NCI-H526 (cell line): ENCODE data around the gene FKBP1B.
"Not testable (repeated sequence)": the region's sequence is repeated elsewhere in the genome, so short reads cannot be mapped to it uniquely, and the experiment has no call there.

Experiments
- DNase-seq, 2 experiments: peaks; one replicate each; lab custom pipeline; 2025; lab: John Stamatoyannopoulos, UW

The FKBP1B gene

DNA sequence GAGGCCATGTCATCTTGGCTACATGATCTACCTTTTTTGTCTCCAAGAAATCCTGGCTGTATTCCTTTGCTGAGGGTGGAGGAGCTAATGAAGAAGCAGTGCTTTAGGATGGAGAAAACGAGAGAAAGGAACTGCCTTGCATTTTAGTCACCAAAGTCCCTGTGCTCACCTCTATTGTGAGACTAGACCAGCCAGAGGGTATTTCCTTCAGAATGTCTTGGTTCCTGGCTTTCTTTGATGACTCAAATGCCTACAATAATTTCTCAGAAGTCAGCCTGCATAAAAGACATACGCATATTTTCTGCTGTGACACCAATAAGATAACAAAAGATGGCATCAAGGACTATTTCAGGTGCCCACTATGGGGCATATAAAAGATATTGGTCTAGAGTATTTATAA lies 15.8 kb downstream of the FKBP1B start:
- DNase-seq: no peak

DNA sequence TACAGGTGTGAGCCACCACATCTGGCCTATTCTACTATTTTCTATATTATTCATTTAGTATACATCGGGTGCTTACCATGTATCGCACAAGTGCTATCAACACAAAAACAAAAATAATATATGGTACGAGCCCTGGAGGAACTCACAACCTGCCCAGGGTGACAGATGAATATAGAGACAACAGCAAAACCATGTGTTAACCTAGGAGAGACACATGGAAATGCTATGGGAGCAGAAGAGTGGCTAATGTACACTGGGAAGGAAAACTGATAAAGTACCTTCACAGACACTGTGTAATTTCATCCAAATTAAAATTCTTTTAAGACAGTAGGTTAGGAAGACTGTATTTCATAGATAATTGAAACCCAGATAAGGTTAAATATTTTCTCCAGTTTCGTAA lies 22.7 kb downstream of the FKBP1B start:
- DNase-seq: no peak

DNA sequence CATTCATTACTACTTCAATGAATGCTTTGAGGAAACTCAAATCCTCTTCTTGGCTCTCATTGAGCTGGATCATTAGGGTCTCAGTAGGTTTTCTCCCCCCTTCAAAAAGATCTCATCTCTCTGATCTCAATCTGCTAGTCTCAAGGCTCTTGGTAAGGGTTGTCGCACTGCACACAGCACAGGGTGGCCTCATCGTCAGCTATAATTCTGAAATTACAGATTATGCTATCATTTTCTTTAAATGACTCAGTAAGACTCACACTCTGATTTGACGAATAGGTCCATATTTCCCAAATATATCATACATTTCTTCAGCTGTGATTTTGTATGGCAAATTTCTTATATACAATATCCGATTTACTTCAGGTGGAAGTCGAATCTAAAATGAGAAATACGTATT lies 24.3 kb downstream of the FKBP1B start:
- no peak for DNase-seq

DNA sequence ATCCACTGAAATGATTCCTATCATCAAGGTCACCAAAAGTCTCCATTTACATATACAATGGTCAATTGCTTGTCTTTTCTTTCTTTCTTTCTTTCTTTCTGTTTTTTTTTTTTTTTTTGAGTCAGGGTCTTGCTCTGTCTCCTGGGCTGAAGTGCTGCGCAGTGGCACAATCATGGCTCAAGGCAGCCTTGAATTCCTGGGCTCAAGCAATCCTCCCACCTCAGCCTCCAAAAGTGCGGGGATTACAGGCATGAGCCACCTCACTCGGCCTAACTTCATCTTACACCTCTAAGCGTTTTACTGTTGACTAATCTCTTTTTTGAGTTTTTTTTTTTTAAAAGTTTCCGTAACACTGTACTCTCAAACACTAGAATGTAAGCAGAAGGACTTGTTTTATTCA lies 25.7 kb downstream of the FKBP1B start:
- no peak for DNase-seq

DNA sequence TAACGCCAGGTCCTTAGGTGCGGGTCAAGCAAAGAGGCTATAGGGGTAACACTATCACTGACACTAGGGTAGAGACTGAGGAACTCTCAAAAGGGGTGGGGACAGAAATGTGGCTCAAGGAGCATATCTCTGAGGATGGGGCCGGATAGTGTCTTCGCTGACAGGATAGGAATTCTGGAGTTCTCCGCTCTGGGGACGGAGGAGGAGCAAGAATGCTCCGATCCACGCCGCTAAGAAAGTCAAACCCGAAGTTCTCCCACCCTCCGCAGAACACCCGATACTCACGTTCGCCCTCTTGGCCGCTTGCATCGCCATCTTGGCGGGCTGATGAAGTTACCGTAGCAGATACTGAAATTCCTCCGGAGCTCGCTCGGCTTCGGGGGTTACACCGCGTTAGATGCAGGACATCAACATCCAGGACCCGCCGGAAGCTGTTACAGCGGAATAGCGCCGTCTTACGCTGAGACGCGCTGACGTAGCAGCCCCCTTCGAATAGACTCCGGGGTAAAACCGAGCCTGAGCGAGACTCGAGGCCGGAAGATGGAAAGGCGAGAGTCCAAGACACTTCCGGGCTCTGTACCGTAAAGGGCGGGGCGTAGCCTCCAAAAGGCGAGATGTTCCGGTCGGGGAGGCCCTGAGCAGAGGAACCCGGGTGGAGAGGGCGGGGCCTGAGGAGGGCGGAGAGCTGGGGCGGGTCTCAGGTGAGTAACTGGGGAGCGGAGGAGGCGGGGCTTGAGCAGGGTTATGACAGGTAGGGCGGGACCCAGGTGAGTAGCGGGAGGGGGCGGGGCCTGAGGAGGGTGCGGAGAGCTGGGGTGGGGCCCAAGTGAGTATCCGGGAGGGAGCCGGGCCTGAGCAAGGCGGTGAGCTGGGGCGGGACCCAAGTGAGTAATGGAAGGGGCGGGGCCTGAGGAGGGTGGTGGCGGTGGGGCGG lies 26.6 kb downstream of the FKBP1B start, which contains the start of gene SF3B6:
TSS of gene SF3B6 (minus strand) at position 412 of the 934 bp plus-strand sequence. CDS start at position 315, 97 bp downstream.
- peak; percentile 99 to 100 for DNase-seq

DNA sequence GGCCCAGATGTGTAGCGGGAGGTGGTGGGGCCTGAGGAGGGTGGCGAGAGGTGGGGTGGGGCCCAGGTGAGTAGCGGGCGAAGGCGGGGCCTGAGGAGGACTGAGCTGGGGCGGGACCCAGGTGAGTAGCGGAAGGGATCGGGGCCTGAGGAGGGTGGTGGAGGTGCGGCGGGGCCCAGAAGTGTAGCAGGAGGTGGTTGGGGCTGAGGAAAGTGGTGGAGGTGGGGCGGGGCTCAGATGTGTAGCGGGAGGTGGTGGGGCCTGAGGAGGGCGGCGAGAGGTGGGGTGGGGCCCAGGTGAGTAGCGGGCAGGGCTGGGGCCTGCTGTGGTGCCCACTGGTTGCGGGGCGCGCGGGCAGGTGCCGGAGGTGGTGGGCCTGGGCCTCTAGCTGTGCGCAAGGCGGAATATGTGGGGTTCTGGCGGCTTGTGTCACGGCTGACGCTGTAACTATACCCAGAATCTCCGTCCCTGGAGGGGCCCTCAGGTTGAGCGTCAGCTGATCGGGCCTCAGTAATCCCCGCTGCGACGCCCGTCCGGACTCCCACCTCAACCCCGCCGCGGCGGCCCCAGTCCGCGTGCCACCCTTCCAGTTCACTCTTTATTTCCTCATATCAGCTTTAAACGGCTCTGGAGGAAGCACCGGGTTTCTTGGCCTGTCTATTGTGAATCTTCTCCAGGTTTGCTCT lies 27.5 kb downstream of the FKBP1B start:
- no peak for DNase-seq

DNA sequence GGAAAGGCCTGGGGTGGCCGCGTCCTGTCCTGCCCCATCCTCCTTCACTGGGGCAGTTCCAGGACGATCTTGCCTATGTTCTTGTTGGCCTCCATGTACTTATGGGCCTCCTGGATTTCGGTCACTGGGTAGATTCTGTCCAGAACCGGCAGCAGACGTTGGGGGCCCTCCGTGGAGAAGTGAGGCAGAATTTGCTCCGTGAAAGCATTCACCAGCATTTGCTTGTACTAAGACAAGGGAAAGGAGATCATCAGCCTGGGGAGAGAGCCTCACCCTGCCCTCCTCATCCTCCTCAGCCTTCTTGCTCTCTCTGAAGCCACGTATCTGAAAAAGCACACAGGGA lies 28.0 kb downstream of the FKBP1B start:
- peak in 1 of 2 experiments; percentile 50 for DNase-seq

DNA sequence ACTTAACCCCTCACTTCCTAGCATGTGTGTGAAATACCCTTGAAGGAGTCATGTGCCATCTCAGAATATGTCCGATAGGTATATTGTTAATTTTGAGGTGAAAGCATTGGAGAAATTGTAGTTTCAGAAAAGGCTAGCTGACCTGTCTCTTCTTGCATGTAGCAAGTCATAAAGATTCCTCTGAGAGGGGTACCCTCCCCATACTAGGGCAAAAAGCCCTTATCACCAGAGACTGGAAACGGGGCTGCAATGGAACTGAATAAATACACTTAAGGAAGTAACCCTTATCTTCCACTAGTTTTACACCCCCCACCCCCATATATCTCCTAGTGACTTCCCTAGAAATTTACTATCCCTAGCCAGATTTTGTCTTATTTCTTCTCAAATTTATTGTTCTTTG lies 28.3 kb downstream of the FKBP1B start:
- DNase-seq: no peak

DNA sequence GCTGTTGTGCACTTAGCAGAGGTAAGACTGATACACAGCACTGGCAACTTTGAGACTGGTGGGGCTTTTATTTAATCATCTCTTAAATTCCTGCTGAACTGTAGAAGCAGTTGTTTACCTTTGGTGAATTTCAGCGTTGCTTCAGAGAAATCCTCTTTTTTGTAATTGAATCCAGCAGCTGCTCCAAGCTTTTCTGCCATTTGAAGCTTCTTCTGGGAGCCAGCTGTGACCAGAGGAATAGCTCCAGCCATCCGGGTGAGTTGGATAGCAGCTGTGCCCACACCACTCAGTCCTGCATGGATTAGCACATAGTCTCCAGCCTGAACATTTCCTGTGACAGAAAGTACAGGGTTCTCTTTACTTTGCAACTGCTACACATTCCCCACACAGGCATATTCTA lies 31.2 kb downstream of the FKBP1B start:
- DNase-seq: no peak

DNA sequence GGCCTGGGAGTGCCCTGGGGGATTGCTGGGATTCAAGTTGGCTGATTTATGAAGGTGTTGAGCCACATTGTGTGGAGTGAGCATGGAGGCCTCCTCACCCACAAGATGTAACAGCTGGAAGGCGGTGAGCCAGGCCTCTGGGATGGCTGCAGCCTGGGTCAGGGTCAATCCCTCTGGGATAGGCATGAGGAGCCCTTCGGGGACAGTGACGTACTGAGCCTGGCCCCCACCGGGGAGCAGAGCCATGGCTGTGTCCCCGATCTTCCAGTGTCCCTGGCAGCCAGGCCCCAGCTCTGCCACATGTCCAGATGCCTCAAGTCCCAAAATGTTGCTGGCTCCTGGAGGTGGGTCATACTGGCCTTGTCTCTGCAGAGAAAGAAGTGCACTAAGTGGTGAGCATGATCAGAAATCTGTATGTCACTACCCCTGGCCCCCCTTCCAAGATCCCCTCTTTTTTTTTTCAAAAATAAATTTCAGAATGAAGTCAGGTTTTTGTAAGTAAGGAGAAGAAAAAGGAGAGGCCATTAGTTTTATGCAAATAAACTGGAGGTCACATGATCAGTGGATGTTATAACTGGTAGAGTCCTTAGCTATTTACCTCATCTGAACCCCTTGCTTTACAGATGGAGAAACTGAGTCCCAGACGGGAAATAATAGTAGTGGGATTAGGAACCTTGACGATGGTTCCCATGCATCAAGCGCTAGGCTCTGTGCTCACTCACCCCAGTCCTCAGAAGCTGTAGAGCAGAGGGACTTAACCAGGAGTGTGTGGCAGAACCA lies 33.4 kb downstream of the FKBP1B start:
- peak in 1 of 2 experiments; percentile 35 for DNase-seq

DNA sequence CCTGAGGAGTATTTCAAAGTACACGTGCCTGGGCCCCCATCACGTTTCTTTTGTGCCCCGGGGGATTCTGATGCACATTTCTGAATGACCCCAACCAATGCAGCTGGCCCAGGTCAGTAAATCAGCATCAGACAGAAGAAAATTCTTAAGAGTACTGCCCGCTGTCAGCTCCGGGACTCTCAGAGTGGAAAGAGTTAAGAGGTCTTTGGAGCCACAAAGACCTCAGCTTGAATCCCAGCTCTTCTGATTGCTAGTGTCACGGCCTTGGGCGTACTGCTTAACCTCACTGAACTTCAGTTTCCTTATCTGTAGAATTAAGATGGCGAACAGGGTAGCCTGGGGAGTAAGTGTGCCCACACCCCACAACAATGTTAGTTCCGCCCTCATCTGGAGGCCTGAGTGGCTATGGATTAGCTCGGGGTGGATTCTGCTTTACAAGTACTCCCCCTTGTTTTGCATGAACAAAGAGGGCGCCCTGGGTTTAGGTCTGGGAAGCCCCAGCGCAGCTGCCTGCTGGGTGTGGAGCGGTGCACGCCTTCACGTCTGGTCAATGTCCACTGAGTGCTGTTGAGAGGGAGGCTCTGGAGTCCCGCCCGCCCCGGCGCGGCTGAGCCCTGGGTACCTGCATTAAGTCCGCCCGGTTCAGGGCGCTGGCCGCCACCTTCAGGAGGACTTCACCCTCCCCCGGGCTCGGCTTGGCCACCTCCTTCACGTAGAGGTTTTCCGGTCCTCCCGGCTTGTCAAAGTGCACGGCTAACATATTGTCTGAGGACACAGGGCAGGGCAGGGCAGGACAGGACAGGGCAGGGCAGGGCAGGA lies 34.2 kb downstream of the FKBP1B start:
- DNase-seq: peak; percentile 94 to 96

DNA sequence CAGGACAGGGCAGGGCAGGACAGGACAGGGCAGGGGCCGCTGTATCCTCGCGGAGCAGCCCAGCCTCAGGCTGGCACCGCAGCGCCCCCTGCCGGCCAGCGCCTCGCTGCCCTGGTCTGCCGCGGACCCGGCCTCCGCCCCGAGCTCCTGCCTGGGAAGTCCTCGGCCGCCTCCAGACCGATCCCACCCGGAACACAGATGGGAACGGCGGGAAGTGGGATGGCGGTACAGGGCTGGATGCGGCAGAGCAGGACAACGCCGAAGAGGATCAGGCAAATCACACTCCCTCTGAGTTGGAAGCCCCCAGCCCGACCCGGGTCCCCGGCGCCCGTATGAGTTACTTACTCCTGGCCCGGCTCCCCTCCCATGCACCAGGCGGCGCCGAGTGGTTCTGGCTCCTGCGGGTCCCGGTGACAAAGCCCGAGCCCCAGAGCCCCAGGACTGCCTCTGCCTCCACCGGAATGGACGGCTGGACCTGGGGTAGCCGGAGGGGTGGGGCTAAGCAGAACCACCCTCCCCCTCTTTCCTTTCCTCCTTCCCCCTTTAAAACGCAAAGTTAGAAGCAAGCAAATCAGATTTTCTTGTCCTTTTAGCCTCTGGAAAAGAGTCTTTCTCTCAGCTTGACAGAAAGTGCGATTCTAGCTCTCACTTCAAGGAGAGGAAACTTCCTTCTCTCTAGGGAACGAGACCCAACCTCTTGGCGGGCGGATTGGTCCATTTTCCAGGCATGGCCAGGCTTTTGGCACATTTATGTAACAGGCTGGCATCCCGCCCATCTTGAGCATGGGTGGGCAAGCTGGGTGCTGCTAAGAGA lies 35.1 kb downstream of the FKBP1B start, which contains the start of gene TP53I3:
TSS of gene TP53I3 (minus strand) at position 449 of the 814 bp plus-strand sequence. CDS start 508 bp downstream, outside the sequence.
- peak; percentile 79 to 96 for DNase-seq

DNA sequence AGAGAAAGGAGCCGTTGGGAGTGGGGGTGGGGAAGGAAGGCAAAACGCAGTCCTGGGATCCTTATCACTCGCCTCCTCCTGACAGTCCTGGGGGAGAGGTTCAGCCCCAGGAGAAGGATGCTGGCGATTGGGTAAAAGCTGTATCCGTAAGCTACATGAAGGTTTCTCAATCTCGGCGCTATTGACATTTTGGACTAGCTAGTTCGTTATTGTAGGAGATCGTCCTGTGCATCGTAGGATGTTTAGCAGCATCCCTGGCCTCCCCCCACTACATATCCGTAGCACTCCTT lies 35.6 kb downstream of the FKBP1B start:
- DNase-seq: no peak

DNA sequence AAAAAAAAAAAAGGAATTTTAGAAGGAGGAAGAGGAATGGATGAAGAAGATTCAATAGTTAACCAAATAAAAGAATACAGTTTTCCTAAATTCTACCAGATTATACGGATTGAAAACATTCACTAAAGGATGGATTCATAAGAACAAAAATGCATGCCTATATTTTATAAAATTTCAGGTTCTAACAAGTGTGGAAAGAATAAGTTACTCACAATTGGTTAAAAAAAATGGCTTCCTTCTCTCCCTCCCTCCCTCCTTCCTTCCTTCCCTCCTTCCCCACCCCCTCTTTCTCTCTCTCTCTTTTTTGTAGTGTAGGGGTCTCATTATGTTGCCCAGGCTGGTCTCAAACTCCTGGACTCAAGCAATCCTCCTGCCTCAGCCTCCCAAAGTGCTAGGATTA lies 36.7 kb downstream of the FKBP1B start:
- no peak for DNase-seq

DNA sequence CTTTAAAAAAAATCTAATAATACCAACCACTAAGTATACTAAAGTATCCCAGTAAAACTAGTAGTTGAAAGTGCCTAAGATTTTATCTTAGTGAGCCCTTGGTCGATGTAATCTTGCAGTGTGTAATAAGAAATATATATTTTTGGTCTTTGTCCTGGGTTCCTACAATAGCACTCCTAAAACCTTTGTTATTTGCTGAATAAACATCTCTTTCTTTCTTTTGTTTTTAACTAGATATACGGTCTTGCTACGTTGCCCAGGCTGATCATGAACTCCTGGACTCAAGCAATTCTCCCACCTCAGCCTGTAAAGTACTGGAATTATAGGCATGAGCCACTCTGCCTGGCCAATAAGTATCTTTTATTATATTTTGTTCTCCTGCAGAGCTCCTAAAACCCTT lies 37.5 kb downstream of the FKBP1B start:
- DNase-seq: no peak

DNA sequence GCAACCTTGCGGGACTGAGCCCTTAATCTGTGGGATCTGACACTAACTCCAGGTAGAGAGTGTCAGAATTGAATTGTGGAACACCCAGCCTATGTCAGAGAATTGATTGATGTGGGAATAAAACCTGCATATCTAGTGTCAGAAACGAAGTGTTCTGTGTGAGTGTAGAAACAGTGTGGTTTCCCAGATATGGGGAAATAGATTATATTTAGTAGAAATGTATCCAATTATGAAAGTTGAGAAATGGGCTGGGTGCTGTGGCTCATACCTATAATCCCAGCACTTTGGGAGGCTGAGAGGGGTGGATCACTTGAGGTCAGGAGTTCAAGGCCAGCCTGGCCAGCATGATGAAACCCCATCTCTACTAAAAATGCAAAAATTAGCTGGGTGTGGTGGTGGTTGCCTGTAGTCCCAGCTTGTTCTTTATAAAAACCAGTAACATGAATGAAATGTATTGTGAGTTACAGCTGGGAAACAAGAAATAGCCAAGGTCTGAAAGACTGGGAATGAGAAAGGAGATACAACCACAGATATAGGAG lies 39.3 kb downstream of the FKBP1B start:
- no peak for DNase-seq

DNA sequence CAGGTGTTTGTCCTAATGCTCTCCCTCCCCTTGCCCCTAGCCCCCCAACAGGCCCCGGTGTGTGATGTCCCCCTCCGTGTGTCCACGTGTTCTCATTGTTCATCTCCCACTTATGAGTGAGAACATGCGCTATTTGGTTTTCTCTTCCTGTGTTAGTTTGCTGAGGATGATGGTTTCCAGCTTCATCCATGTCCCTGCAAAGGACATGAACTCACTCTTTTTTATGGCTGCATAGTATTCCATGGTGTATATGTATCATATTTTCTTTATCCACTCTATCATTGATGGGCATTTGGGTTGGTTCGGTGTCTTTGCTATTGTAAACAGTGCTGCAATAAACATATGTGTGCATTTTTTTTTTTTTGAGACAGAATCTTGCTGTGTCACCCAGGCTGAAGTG lies 43.7 kb downstream of the FKBP1B start:
- not testable (repeated sequence) for DNase-seq

DNA sequence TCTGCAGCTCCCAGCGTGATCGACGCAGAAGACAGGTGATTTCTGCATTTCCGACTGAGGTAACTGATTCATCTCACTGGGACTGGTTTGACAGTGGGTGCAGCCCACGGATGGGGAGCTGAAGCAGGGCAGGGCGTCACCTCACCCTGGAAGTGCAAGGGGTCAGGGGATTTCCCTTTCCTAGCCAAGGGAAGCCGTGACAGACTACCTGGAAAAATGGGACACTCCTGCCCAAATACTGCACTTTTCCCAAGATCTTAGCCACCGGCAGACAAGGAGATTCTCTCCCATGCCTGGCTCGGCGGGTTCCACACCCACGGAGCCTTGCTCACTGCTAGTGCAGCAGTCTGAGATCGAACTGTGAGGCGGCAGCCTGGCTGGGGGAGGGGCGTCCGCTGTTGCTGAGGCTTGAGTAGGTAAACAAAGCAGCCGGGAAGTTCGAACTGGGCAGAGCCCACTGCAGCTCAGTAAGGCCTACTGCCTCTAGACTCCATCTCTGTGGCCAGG lies 45.7 kb downstream of the FKBP1B start:
- DNase-seq: not testable (repeated sequence)

DNA sequence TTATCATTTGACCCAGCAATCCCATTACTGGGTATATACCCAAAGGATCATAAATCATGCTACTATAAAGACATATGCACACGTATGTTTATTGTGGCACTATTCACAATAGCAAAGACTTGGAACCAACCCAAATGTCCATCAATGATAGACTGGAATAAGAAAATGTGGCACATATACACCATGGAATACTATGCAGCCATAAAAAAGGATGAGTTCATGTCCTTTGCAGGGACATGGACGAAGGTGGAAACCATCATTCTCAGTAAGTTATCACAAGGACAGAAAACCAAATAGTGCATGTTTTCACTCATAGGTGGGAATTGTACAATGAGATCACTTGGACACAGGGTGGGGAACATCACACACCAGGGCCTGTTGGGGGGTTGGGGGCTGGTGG lies 51.2 kb downstream of the FKBP1B start:
- not testable (repeated sequence) for DNase-seq

DNA sequence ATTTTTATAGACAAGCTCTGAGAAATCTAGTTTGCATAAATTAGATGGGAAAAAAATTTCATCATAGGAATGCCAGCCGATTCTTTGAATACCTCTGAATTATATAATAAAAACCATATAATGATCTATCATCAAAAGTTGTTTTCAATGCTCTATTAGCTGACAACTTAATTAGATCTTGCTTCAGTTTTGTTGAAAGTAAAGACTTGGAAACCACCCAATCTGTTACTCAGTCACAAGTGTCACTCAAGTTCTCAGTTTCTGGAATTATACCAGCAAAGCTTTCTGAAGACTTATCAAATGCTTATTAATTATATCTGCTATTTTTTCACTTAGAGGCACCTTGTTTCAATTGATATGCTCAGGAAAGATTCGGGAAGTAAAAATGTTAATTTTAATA lies 52.5 kb downstream of the FKBP1B start:
- no peak for DNase-seq
